ENCODE measurements around the gene PTPRQ. TPM values are rescaled to one million over a fixed set of nuclear protein-coding genes. Genes with fewer than 3 reads are reported as not detected.

Gene PTPRQ
- total and polyA plus RNA-seq, 2 experiments from 2014 or later, result 0.11 to 0.18 TPM

- Histone ChIP-seq H3K36me3 (ENCODE audit: low read depth) (no peaks in the 10 kb centered on the region), H3K4me3 (no peak overlapping the region), H3K9me3 (ENCODE audit: low read depth) (no peaks in the 10 kb centered on the region), H2AFZ (no peak overlapping the region), H3K4me2 (ENCODE audit: unreplicated experiment) (no peak overlapping the region), H4K20me1 (ENCODE audit: insufficient read depth) (no peaks in the 10 kb centered on the region), H3K9me2 (ENCODE audit: insufficient read depth) (no peaks in the 10 kb centered on the region), H3K79me2 (ENCODE audit: insufficient read depth) (no peaks in the 10 kb centered on the region), H3K27ac (no peak overlapping the region), H3K4me1 (ENCODE audit: insufficient read depth) (no peaks in the 10 kb centered on the region), H3K9ac (no peak overlapping the region), H3F3A (ENCODE audit: insufficient read depth) (no peaks in the 10 kb centered on the region), H3K27me3 (replicated peaks; ENCODE audit: insufficient read depth) (no peaks in the 10 kb centered on the region)
- no peak for DNase-seq
- WGBS, 2 experiments (ENCODE audit: low coverage in 1 of 2, low lambda C conversion rate in 2 of 2, missing lambda C conversion rate in 2 of 2), result 45 to 53% methylated on average over 2 of the region's 2 CpGs
- no peak for TF ChIP-seq EZH2phosphoT487 (IDR thresholded peaks at IDR 0.05; ENCODE audit: insufficient read depth, low read depth)
- no peak for TF ChIP-seq EZH2 (IDR thresholded peaks at IDR 0.05; ENCODE audit: insufficient read depth, poor library complexity, severe bottlenecking)
- in situ Hi-C loops (cut with MboI), result no loop called here
Observed at GRCh38 chr12:80484746-80485145, 40.7 kb downstream of the PTPRQ start.

- H3K4me2 ChIP-seq (ENCODE audit: unreplicated experiment), result no peak overlapping the region
- no peaks in the 10 kb centered on the region for H3K9me3 ChIP-seq (ENCODE audit: low read depth)
- H4K20me1 ChIP-seq (ENCODE audit: insufficient read depth), result no peaks in the 10 kb centered on the region
- H3F3A ChIP-seq (ENCODE audit: insufficient read depth), result no peaks in the 10 kb centered on the region
- H3K9ac ChIP-seq, result no peak overlapping the region
- no peaks in the 10 kb centered on the region for H3K79me2 ChIP-seq (ENCODE audit: insufficient read depth)
- H3K36me3 ChIP-seq (ENCODE audit: low read depth), result no peaks in the 10 kb centered on the region
- 82 to 86% methylated on average over 5 of the region's 5 CpGs for WGBS, 2 experiments (ENCODE audit: low coverage in 1 of 2, low lambda C conversion rate in 2 of 2, missing lambda C conversion rate in 2 of 2)
- H3K4me1 ChIP-seq (ENCODE audit: insufficient read depth), result 0 out of 2 replicates have a peak, but pooled peaks cover 2% of the 10 kb centered on the region
- DNase-seq, result no peak
- no peaks in the 10 kb centered on the region for H3K27me3 ChIP-seq (replicated peaks; ENCODE audit: insufficient read depth)
- no peak overlapping the region for H2AFZ ChIP-seq
- H3K9me2 ChIP-seq (ENCODE audit: insufficient read depth), result no peaks in the 10 kb centered on the region
- no peak overlapping the region for H3K27ac ChIP-seq
- no peak for TF ChIP-seq EZH2phosphoT487 (IDR thresholded peaks at IDR 0.05; ENCODE audit: insufficient read depth, low read depth)
- no peak for TF ChIP-seq EZH2 (IDR thresholded peaks at IDR 0.05; ENCODE audit: insufficient read depth, poor library complexity, severe bottlenecking)
- no peak overlapping the region for H3K4me3 ChIP-seq
- in situ Hi-C loops (cut with MboI), result no loop called here
Observed at GRCh38 chr12:80485222-80485987, 41.4 kb downstream of the PTPRQ start.

- Histone ChIP-seq H3K27ac (no peak overlapping the region), H3K9me2 (ENCODE audit: insufficient read depth) (no peaks in the 10 kb centered on the region), H3K4me3 (no peak overlapping the region), H3K79me2 (ENCODE audit: insufficient read depth) (no peaks in the 10 kb centered on the region), H3K4me2 (ENCODE audit: unreplicated experiment) (no peak overlapping the region), H3K9me3 (ENCODE audit: low read depth) (no peaks in the 10 kb centered on the region), H3K36me3 (ENCODE audit: low read depth) (no peaks in the 10 kb centered on the region), H3K4me1 (ENCODE audit: insufficient read depth) (0 out of 2 replicates have a peak, but pooled peaks cover 3% of the 10 kb centered on the region), H2AFZ (no peak overlapping the region), H3K27me3 (replicated peaks; ENCODE audit: insufficient read depth) (no peaks in the 10 kb centered on the region), H4K20me1 (ENCODE audit: insufficient read depth) (no peaks in the 10 kb centered on the region), H3F3A (ENCODE audit: insufficient read depth) (no peaks in the 10 kb centered on the region), H3K9ac (no peak overlapping the region)
- 71 to 81% methylated on average over 2 of the region's 2 CpGs for WGBS, 2 experiments (ENCODE audit: low coverage in 1 of 2, low lambda C conversion rate in 2 of 2, missing lambda C conversion rate in 2 of 2)
- in situ Hi-C loops (cut with MboI), result no loop called here
- DNase-seq, result no peak
- TF ChIP-seq EZH2phosphoT487 (IDR thresholded peaks at IDR 0.05; ENCODE audit: insufficient read depth, low read depth), result no peak
- TF ChIP-seq EZH2 (IDR thresholded peaks at IDR 0.05; ENCODE audit: insufficient read depth, poor library complexity, severe bottlenecking), result no peak
Observed at GRCh38 chr12:80490329-80490728, 46.3 kb downstream of the PTPRQ start.

GRCh38 chr12:80491166-80491565, 47.1 kb downstream of the PTPRQ start:
- no peaks in the 10 kb centered on the region for H3K36me3 ChIP-seq (ENCODE audit: low read depth)
- H3K79me2 ChIP-seq (ENCODE audit: insufficient read depth), result no peaks in the 10 kb centered on the region
- no peak overlapping the region for H3K27ac ChIP-seq
- H3K4me2 ChIP-seq (ENCODE audit: unreplicated experiment), result no peak overlapping the region
- no peak overlapping the region for H3K9ac ChIP-seq
- no peak for DNase-seq
- H3K4me1 ChIP-seq (ENCODE audit: insufficient read depth), result 0 out of 2 replicates have a peak, but pooled peaks cover 3% of the 10 kb centered on the region
- no peaks in the 10 kb centered on the region for H3K9me2 ChIP-seq (ENCODE audit: insufficient read depth)
- H3K27me3 ChIP-seq (replicated peaks; ENCODE audit: insufficient read depth), result no peaks in the 10 kb centered on the region
- H3K4me3 ChIP-seq, result no peak overlapping the region
- no peak for TF ChIP-seq EZH2 (IDR thresholded peaks at IDR 0.05; ENCODE audit: insufficient read depth, poor library complexity, severe bottlenecking)
- no peak for TF ChIP-seq EZH2phosphoT487 (IDR thresholded peaks at IDR 0.05; ENCODE audit: insufficient read depth, low read depth)
- H4K20me1 ChIP-seq (ENCODE audit: insufficient read depth), result no peaks in the 10 kb centered on the region
- H2AFZ ChIP-seq, result no peak overlapping the region
- H3F3A ChIP-seq (ENCODE audit: insufficient read depth), result no peaks in the 10 kb centered on the region
- in situ Hi-C loops (cut with MboI), result no loop called here
- H3K9me3 ChIP-seq (ENCODE audit: low read depth), result no peaks in the 10 kb centered on the region

Measured in GM23248 (cell line).